GM15510 (cell line): ENCODE measurements around the gene IGSF3.

Source experiments
- POLR2A ChIP-seq: IDR thresholded peaks from 3 replicates; pipeline ENCODE4 v1.6.1; 2011; ENCODE audit warnings: borderline replicate concordance; ENCODE audit not compliant: insufficient read length; ENCODE audit errors: extremely low read depth

The IGSF3 gene

GRCh38 chr1:116587501-116588227, 79.9 kb downstream of the IGSF3 start:
- no peak for TF ChIP-seq POLR2A

DNA sequence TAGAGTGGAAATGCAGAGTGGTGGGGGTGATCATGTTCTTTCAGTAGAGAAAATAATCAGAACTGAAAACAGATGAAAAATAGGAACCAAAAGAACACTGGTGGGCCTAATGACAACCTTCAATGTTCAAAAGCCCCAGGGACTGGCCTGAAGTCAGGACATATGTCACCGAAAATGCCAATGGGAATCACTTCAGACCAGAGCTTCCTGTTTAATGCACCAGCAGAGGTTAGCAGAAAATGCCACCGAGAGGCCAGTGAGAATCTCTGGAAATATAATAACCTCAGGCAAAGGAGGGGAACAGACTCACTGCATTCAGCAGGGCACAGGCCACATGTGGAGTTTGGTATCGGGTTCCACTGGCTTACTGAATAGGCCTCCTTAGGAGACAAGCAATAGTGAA, 80.8 kb downstream of the IGSF3 start:
- no peak for TF ChIP-seq POLR2A

- no peak for TF ChIP-seq POLR2A
These were observed 81.6 kb downstream of the IGSF3 start for GRCh38 chr1:116585886-116586285.

- TF ChIP-seq POLR2A, result no peak
These were observed 86.1 kb downstream of the IGSF3 start for GRCh38 chr1:116581323-116581885.

GRCh38 chr1:116580446-116581322, 86.8 kb downstream of the IGSF3 start:
- TF ChIP-seq POLR2A, result no peak

- no peak for TF ChIP-seq POLR2A
These were observed 88.2 kb downstream of the IGSF3 start for GRCh38 chr1:116579259-116579875.

- no peak for TF ChIP-seq POLR2A
These were observed 89.0 kb downstream of the IGSF3 start for GRCh38 chr1:116578581-116578980.

GRCh38 chr1:116577759-116578314, 89.7 kb downstream of the IGSF3 start:
- TF ChIP-seq POLR2A, result no peak

GRCh38 chr1:116574581-116575291, 92.8 kb downstream of the IGSF3 start:
- no peak for TF ChIP-seq POLR2A

DNA sequence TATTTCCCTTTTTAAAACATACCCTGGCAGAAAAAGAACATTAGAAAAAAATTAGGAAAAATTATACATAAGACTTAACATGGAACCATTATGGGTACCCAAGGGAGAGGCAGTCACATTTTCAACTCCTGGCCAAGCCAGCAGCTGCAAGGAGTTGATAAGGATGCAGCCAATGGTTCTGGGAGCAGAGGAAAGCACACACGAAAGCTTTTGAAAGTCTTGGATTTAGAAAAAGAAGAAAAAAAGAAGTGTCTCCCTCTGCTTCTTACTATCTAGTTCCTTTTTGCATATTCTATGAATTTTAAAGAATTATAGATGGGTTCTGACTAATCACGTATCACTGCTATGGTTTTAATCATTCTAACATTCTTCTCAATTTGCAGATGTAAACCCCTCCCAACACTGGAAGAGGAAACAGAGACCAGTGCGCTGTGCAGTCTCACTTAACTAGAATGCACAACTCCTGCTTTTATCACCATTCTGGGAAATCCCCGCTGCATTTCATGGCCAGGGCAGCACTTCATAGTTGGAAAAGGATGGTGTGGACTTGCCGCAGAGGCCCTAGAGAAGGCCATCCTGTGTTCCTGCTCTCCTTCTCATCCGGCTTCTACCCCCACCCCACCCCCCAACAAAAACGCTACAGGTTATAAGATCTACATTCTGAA, 94.0 kb downstream of the IGSF3 start:
- no peak for TF ChIP-seq POLR2A

GRCh38 chr1:116572771-116573430, 94.6 kb downstream of the IGSF3 start:
- TF ChIP-seq POLR2A, result no peak

GRCh38 chr1:116572099-116572498, 95.4 kb downstream of the IGSF3 start:
- TF ChIP-seq POLR2A, result no peak

DNA sequence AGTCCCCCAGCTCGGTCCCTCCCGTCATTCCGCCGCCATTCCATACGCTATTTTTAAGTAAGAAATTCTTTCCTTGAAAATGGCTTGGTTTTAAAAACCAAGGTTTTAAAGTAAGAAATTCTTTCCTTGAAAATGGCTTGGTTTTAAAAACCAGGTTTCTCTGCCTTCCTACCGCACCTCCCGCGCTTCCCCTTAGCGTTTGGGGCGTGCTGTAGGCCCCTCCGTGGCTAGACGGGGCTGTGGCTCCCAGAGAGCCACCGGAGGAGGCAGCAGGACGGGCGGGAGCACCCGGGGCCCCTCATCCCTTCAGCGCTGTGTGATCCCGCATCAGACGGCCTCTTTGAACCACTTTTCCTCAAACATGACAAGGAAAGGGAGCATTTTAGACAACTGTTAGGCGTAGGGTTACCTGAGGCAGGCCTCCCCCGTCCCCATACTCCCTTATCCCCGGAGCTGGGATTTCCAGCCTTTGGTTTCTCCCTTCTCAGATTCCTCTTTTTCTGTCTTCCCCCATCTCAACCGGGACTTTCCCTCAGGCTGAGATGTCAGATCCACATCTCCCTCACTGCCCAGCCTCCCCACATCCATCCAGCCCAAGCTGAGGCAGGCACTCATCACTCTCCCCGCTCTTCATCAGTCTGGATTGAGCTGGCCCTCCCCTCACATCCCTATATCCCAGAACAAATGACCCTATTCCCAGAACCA, 96.2 kb downstream of the IGSF3 start:
- no peak for TF ChIP-seq POLR2A
